Neuronal stem cell (in vitro differentiated cells): ENCODE measurements around the gene ABHD2.
"Not testable (repeated sequence)": the region's sequence is repeated elsewhere in the genome, so short reads cannot be mapped to it uniquely, and the experiment has no call there.

Source experiments
- DNase-seq: peaks from one replicate; pipeline ENCODE4 v3.0.0-alpha.2; 2013; ENCODE audit warnings: low spot score
- H2AFZ ChIP-seq: one replicate; pipeline ENCODE4 v1.6.1; 2013; ENCODE audit warnings: mild to moderate bottlenecking, low read length, inconsistent platforms
- H2AK5ac ChIP-seq: 2 replicates; pipeline ENCODE4 v1.6.1; 2013; ENCODE audit warnings: low read depth, mild to moderate bottlenecking, inconsistent platforms, low read length, moderate library complexity, mixed read lengths
- H2BK120ac ChIP-seq: 2 replicates; pipeline ENCODE4 v1.6.1; 2013; ENCODE audit warnings: low read depth, mild to moderate bottlenecking, inconsistent platforms, low read length, moderate library complexity, mixed read lengths
- H2BK12ac ChIP-seq: one replicate; pipeline ENCODE4 v1.6.1; 2013; ENCODE audit warnings: low read length, inconsistent platforms
- H2BK15ac ChIP-seq: 2 replicates; pipeline ENCODE4 v1.6.1; 2013; ENCODE audit warnings: mild to moderate bottlenecking, low read length, inconsistent platforms, mixed read lengths
- H2BK5ac ChIP-seq: one replicate; pipeline ENCODE4 v1.6.1; 2013; ENCODE audit warnings: inconsistent platforms, mild to moderate bottlenecking, low read length, moderate library complexity
- H3K14ac ChIP-seq: one replicate; pipeline ENCODE4 v1.6.1; 2013; ENCODE audit warnings: low read length, inconsistent platforms
- H3K18ac ChIP-seq: 2 replicates; pipeline ENCODE4 v1.6.1; 2013; ENCODE audit warnings: low read length, inconsistent platforms
- H3K23ac ChIP-seq: 2 replicates; pipeline ENCODE4 v1.6.1; 2013; ENCODE audit warnings: low read depth, mild to moderate bottlenecking, mixed read lengths, low read length, inconsistent platforms; ENCODE audit not compliant: poor library complexity
- H3K27ac ChIP-seq: replicated peaks from 3 replicates; pipeline ENCODE4 v1.5.1; 2013; ENCODE audit warnings: low read length, inconsistent platforms
- H3K27me3 ChIP-seq, 3 experiments: 2 replicates each; pipeline ENCODE4 v1.6.1; 2013; ENCODE audit warnings: low read length in 3 of 3, mild to moderate bottlenecking in 2 of 3, inconsistent platforms in 1 of 3, low read depth in 1 of 3, mixed read lengths in 1 of 3, moderate library complexity in 1 of 3; ENCODE audit not compliant: control insufficient read depth in 3 of 3, insufficient read depth in 3 of 3
- H3K36me3 ChIP-seq, 2 donors: replicated peaks in 1 of 2; 2 replicates each; pipeline ENCODE4 v1.6.1; 2013; ENCODE audit warnings: low read length in 2 of 2; ENCODE audit not compliant: control insufficient read depth in 2 of 2, insufficient read depth in 2 of 2
- H3K4ac ChIP-seq: 2 replicates; pipeline ENCODE4 v1.6.1; 2013; ENCODE audit warnings: inconsistent platforms, mild to moderate bottlenecking, low read length, moderate library complexity
- H3K4me1 ChIP-seq, 2 donors: 1 replicate in 1 of 2; 2 replicates in 1 of 2; pipeline ENCODE4 v1.6.1; 2013; ENCODE audit warnings: low read length in 2 of 2, low read depth in 1 of 2; ENCODE audit not compliant: control insufficient read depth in 2 of 2, insufficient read depth in 1 of 2
- H3K4me2 ChIP-seq: one replicate; pipeline ENCODE4 v1.6.1; 2013; ENCODE audit warnings: mild to moderate bottlenecking, low read length, inconsistent platforms; ENCODE audit not compliant: insufficient read depth, poor library complexity, severe bottlenecking
- H3K4me3 ChIP-seq, 2 donors: 2 replicates each; pipeline ENCODE4 v1.5.1; 2013; ENCODE audit warnings: low read length in 2 of 2, mild to moderate bottlenecking in 2 of 2, inconsistent platforms in 1 of 2, moderate library complexity in 1 of 2
- H3K79me1 ChIP-seq: one replicate; pipeline ENCODE4 v1.6.1; 2013; ENCODE audit warnings: low read depth, mild to moderate bottlenecking, inconsistent platforms, low read length, moderate library complexity
- H3K9ac ChIP-seq: one replicate; pipeline ENCODE4 v1.6.1; 2013; ENCODE audit warnings: mild to moderate bottlenecking, low read depth, low read length, inconsistent platforms; ENCODE audit not compliant: poor library complexity
- H3K9me3 ChIP-seq, 2 donors: replicated peaks in 1 of 2; 2 replicates each; pipeline versions ENCODE3 to v1.6.1; 2013; ENCODE audit warnings: low read length in 2 of 2, mild to moderate bottlenecking in 2 of 2, inconsistent platforms in 1 of 2, low read depth in 1 of 2, mixed read lengths in 1 of 2, moderate library complexity in 1 of 2; ENCODE audit not compliant: control insufficient read depth in 2 of 2, insufficient read depth in 1 of 2
- H4K8ac ChIP-seq: one replicate; pipeline ENCODE4 v1.6.1; 2013; ENCODE audit warnings: low read depth, mild to moderate bottlenecking, inconsistent platforms, low read length, moderate library complexity
- H4K91ac ChIP-seq: one replicate; pipeline ENCODE4 v1.6.1; 2013; ENCODE audit warnings: low read length, low read depth, mild to moderate bottlenecking, inconsistent platforms; ENCODE audit not compliant: poor library complexity
- WGBS, 2 donors: extraction: QIAGEN DNeasy Blood & Tissue Kit; methylation state at CpG; one replicate each; pipeline ENCODE4 v1.1.7; 2013; ENCODE audit warnings: missing lambda C conversion rate in 2 of 2, mixed read lengths in 1 of 2; ENCODE audit not compliant: insufficient read length in 2 of 2, insufficient replicate concordance in 1 of 2; ENCODE audit errors: extremely low coverage in 2 of 2; 5-methylcytosine and 5-hydroxymethylcytosine counted together

The ABHD2 gene

GRCh38 chr15:89120479-89121000 lies 32.3 kb downstream of the ABHD2 start:
- not testable (repeated sequence) for H2AFZ ChIP-seq, H3K18ac ChIP-seq, H2BK5ac ChIP-seq, H3K79me1 ChIP-seq, H3K4me1 ChIP-seq, H3K9ac ChIP-seq, H3K4me3 ChIP-seq, H2BK120ac ChIP-seq, H2BK15ac ChIP-seq, DNase-seq, H3K4ac ChIP-seq, H2AK5ac ChIP-seq, H4K8ac ChIP-seq, H3K4me2 ChIP-seq, H3K9me3 ChIP-seq, H4K91ac ChIP-seq, H3K27ac ChIP-seq, H3K14ac ChIP-seq, H3K23ac ChIP-seq, H2BK12ac ChIP-seq, H3K27me3 ChIP-seq
- WGBS, 2 donors = no CpG with 5 or more reads among the region's 13 CpGs
- H3K36me3 ChIP-seq = peaks cover 5 to 49% of the 10 kb centered on the region in 2 donors

- H3K23ac ChIP-seq = no peak overlapping the region
- H3K9me3 ChIP-seq = no peaks in the 10 kb centered on the region
- H3K27me3 ChIP-seq = no peaks in the 10 kb centered on the region
- H3K79me1 ChIP-seq = no peaks in the 10 kb centered on the region
- no peak overlapping the region for H2BK15ac ChIP-seq
- no peak overlapping the region for H2BK120ac ChIP-seq
- WGBS, 2 donors = no CpG with 5 or more reads among the region's 3 CpGs
- H2BK12ac ChIP-seq = no peak overlapping the region
- H2AK5ac ChIP-seq = no peak overlapping the region
- no peak overlapping the region for H3K4ac ChIP-seq
- no peak overlapping the region for H2BK5ac ChIP-seq
- H3K14ac ChIP-seq = no peak overlapping the region
- peaks cover 2 to 53% of the 10 kb centered on the region in 2 donors for H3K36me3 ChIP-seq
- H2AFZ ChIP-seq = no peak overlapping the region
- no peak overlapping the region for H4K8ac ChIP-seq
- no peak overlapping the region for H3K9ac ChIP-seq
- no peak overlapping the region for H3K18ac ChIP-seq
- peaks cover 0 to 3% of the 10 kb centered on the region in 2 donors for H3K4me1 ChIP-seq
- H3K4me3 ChIP-seq = no peak overlapping the region
- no peak overlapping the region for H4K91ac ChIP-seq
- no peak for DNase-seq
- H3K4me2 ChIP-seq = no peak overlapping the region
- no peak overlapping the region for H3K27ac ChIP-seq
Observed at GRCh38 chr15:89121414-89121813, 33.2 kb downstream of the ABHD2 start.

GRCh38 chr15:89122505-89123180 lies 34.4 kb downstream of the ABHD2 start:
- no peak overlapping the region for H3K4me3 ChIP-seq
- peaks cover under 1 to 47% of the 10 kb centered on the region in 2 donors for H3K36me3 ChIP-seq
- H2BK120ac ChIP-seq = no peak overlapping the region
- no peaks in the 10 kb centered on the region for H3K9me3 ChIP-seq
- no peak overlapping the region for H4K91ac ChIP-seq
- no peak overlapping the region for H3K9ac ChIP-seq
- no peaks in the 10 kb centered on the region for H3K79me1 ChIP-seq
- H2BK5ac ChIP-seq = no peak overlapping the region
- H3K14ac ChIP-seq = no peak overlapping the region
- WGBS, 2 donors = no CpG with 5 or more reads among the region's 4 CpGs
- H2AFZ ChIP-seq = no peak overlapping the region
- no peak overlapping the region for H3K4ac ChIP-seq
- H3K27me3 ChIP-seq = no peaks in the 10 kb centered on the region
- H3K4me2 ChIP-seq = no peak overlapping the region
- no peak for DNase-seq
- H2AK5ac ChIP-seq = no peak overlapping the region
- H3K18ac ChIP-seq = no peak overlapping the region
- H3K23ac ChIP-seq = no peak overlapping the region
- no peak overlapping the region for H2BK12ac ChIP-seq
- H3K4me1 ChIP-seq = no peaks in the 10 kb centered on the region
- no peak overlapping the region for H2BK15ac ChIP-seq
- no peak overlapping the region for H4K8ac ChIP-seq
- H3K27ac ChIP-seq = no peak overlapping the region

GRCh38 chr15:89123181-89123525 lies 34.9 kb downstream of the ABHD2 start:
- Histone ChIP-seq H2AK5ac (no peak overlapping the region), H3K18ac (no peak overlapping the region), H3K9me3 (no peaks in the 10 kb centered on the region), H3K4me3 (no peak overlapping the region), H2BK120ac (no peak overlapping the region), H3K27me3 (no peaks in the 10 kb centered on the region), H2BK5ac (no peak overlapping the region), H2BK15ac (no peak overlapping the region), H3K14ac (no peak overlapping the region), H3K23ac (no peak overlapping the region), H3K36me3 (peaks cover 0 to 44% of the 10 kb centered on the region in 2 donors), H4K8ac (no peak overlapping the region), H3K4me1 (no peaks in the 10 kb centered on the region), H3K79me1 (no peaks in the 10 kb centered on the region), H2AFZ (no peak overlapping the region), H3K4me2 (no peak overlapping the region), H2BK12ac (no peak overlapping the region), H3K27ac (no peak overlapping the region), H3K4ac (no peak overlapping the region), H4K91ac (no peak overlapping the region), H3K9ac (no peak overlapping the region)
- no peak for DNase-seq
- WGBS, 2 donors = no CpG with 5 or more reads among the region's 7 CpGs
